CD4-positive, alpha-beta T cell (primary cell): ENCODE data around the gene MFF. TPM values are rescaled to one million over a fixed set of nuclear protein-coding genes. Genes with fewer than 3 reads are reported as not detected.

Source experiments
- ATAC-seq: fragments of 200-7000 bp; cut with Tn5 transposase; one replicate; pipeline ENCODE4 v1.10.0; 2022; ENCODE audit warnings: mild to moderate bottlenecking; ENCODE audit not compliant: poor library complexity
- CTCF ChIA-PET: fragments of 350-600 bp; sonication (Branson Sonifier 250); formaldehyde crosslinking; loops from one replicate; lab custom pipeline; 2021; ENCODE audit warnings: antibody characterized with exemption, inconsistent platforms; lab: Charles Lee
- POLR2A ChIA-PET: fragments of 350-600 bp; sonication (Branson Sonifier 250); formaldehyde crosslinking; loops from one replicate; lab custom pipeline; 2021; ENCODE audit warnings: antibody characterized with exemption, inconsistent platforms; lab: Charles Lee
- DNase-seq, 14 experiments: peaks; one replicate each; pipeline ENCODE4 v3.0.0-alpha.2; 2013 to 2020; ENCODE audit warnings: mixed read lengths in 2 of 14
- H3K27ac ChIP-seq, 2 donors: one replicate each; pipeline versions ENCODE4 v1.5.1 to v1.7.0; 2013; ENCODE audit warnings: low read length in 2 of 2, low read depth in 1 of 2, mild to moderate bottlenecking in 1 of 2
- H3K27me3 ChIP-seq, 2 experiments: 1 replicate in 1 of 2; 2 replicates in 1 of 2; pipeline versions ENCODE4 v1.6.1 to v1.7.0; 2013; ENCODE audit warnings: low read length in 2 of 2, control low read depth in 1 of 2, mild to moderate bottlenecking in 1 of 2, moderate library complexity in 1 of 2; ENCODE audit not compliant: insufficient read depth in 2 of 2, control insufficient read depth in 1 of 2
- H3K36me3 ChIP-seq: one replicate; pipeline ENCODE4 v1.6.1; 2013; ENCODE audit warnings: low read length, control low read depth; ENCODE audit not compliant: insufficient read depth
- H3K4me1 ChIP-seq: one replicate; pipeline ENCODE4 v1.6.1; 2013; ENCODE audit warnings: low read length, control low read depth; ENCODE audit not compliant: insufficient read depth
- H3K4me3 ChIP-seq: one replicate; pipeline ENCODE4 v1.5.1; 2013; ENCODE audit warnings: mild to moderate bottlenecking, low read length, moderate library complexity
- H3K9me3 ChIP-seq, 2 experiments: 1 replicate in 1 of 2; 2 replicates in 1 of 2; pipeline versions ENCODE4 v1.6.1 to v1.7.0; 2013; ENCODE audit warnings: low read length in 2 of 2, mild to moderate bottlenecking in 2 of 2, control low read depth in 1 of 2, moderate library complexity in 1 of 2; ENCODE audit not compliant: control insufficient read depth in 1 of 2, insufficient read depth in 1 of 2
- H3K27ac Mint-ChIP-seq: one replicate; pipeline ENCODE4 v1.8.0; 2020; ENCODE audit warnings: mixed read lengths
- H3K27me3 Mint-ChIP-seq: one replicate; pipeline ENCODE4 v1.8.0; 2021; ENCODE audit warnings: mixed read lengths
- H3K36me3 Mint-ChIP-seq: one replicate; pipeline ENCODE4 v1.8.0; 2021; ENCODE audit warnings: low read depth, mixed read lengths
- H3K4me1 Mint-ChIP-seq: one replicate; pipeline ENCODE4 v1.8.0; 2021; ENCODE audit warnings: low read depth, mixed read lengths
- H3K4me3 Mint-ChIP-seq: one replicate; pipeline ENCODE4 v1.8.0; 2020; ENCODE audit warnings: mild to moderate bottlenecking, mixed read lengths
- H3K9me3 Mint-ChIP-seq: one replicate; pipeline ENCODE4 v1.8.0; 2020; ENCODE audit warnings: mixed read lengths
- intact Hi-C, 2 experiments: fragments of 100-400 bp; cut with DNase I in 1 of 2; cut with micrococcal nuclease in 1 of 2; formaldehyde crosslinking; loops; one replicate each; pipeline versions ENCODE4 v1.15.1 to v1.9.0; 2023 to 2025; cut with DNase I, micrococcal nuclease
- total RNA-seq, 174 experiments: library from RNA in 2 of 174; stranded (reverse) in 2 of 174; gene quantifications; one replicate each; pipeline ENCODE4 v1.2.3 and lab custom pipeline; 2021 to 2026
- TF ChIP-seq, protein P1 (sequence below): fragments of 200-600 bp; IDR thresholded peaks from one replicate; pipeline ENCODE4 v1.8.0; 2022; ENCODE audit warnings: antibody characterized with exemption, mild to moderate bottlenecking

Gene MFF
- total RNA-seq, 2 experiments from 2014 or later: 46.9 to 51.8 TPM

DNA sequence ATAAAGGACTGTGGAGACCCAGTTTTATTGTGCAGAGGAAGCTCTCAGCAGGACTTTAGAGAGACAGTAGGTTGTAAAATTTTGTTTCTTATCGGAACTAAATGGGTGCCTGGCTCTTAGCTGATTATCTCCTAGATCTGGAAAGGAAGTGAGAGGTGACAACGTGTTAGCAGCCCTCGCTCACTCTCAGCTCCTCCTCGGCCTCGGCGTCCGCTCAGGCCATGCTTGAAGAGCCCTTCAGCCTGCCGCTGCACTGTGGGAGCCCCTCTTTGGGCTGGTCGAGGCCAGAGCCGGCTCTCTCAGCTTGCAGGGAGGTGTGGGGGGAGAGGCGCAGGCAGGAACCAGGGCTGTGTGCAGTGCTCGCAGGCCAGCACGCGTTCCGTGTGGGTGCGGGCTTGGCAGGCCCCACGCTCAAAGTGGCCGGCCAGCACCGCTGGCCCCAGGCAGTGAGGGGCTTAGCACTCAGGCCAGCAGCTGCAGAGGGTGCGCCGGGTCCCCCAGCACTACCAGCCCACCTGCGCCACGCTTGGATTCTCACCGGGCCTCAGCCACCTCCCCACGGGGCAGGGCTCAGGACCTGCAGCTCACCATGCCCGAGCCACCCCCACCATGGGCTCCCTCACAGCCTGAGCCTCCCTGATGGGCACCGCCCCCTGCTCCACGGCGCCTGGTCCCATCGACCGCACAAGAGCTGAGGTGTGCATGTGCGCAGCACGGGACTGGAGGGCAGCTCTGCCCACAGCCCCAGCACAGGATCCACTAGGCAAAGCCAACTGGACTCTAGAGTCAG, 4.6 kb upstream of the MFF start:
- DNase-seq: peak in 2 of 14 experiments; percentile 7 to 16
- H3K4me3 Mint-ChIP-seq: no peak overlapping the region
- TF ChIP-seq, protein P1, sequence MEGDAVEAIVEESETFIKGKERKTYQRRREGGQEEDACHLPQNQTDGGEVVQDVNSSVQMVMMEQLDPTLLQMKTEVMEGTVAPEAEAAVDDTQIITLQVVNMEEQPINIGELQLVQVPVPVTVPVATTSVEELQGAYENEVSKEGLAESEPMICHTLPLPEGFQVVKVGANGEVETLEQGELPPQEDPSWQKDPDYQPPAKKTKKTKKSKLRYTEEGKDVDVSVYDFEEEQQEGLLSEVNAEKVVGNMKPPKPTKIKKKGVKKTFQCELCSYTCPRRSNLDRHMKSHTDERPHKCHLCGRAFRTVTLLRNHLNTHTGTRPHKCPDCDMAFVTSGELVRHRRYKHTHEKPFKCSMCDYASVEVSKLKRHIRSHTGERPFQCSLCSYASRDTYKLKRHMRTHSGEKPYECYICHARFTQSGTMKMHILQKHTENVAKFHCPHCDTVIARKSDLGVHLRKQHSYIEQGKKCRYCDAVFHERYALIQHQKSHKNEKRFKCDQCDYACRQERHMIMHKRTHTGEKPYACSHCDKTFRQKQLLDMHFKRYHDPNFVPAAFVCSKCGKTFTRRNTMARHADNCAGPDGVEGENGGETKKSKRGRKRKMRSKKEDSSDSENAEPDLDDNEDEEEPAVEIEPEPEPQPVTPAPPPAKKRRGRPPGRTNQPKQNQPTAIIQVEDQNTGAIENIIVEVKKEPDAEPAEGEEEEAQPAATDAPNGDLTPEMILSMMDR: no peak
- H3K9me3 ChIP-seq: peaks cover 5 to 8% of the 10 kb centered on the region in 2 experiments
- H3K27ac Mint-ChIP-seq: no peak overlapping the region
- intact Hi-C loops: loop anchor here in 1 of 2 experiments (5.0 to 10.0 kb wide), 2 partner anchors 152 to 526 kb away; partner anchors contain the start of genes AGFG1 and IRS1
- POLR2A ChIA-PET: no interaction called here
- peaks cover 16% of the 10 kb centered on the region for H3K4me1 Mint-ChIP-seq
- peaks cover 13% of the 10 kb centered on the region for H3K36me3 Mint-ChIP-seq
- peaks cover 11% of the 10 kb centered on the region for H3K27me3 Mint-ChIP-seq
- CTCF ChIA-PET: no interaction called here
- H3K4me1 ChIP-seq: peaks cover 9% of the 10 kb centered on the region
- no peak overlapping the region for H3K27ac ChIP-seq
- H3K4me3 ChIP-seq: no peak overlapping the region
- ATAC-seq: no peak
- no peaks in the 10 kb centered on the region for H3K27me3 ChIP-seq
- H3K36me3 ChIP-seq: no peaks in the 10 kb centered on the region
- no peaks in the 10 kb centered on the region for H3K9me3 Mint-ChIP-seq

DNA sequence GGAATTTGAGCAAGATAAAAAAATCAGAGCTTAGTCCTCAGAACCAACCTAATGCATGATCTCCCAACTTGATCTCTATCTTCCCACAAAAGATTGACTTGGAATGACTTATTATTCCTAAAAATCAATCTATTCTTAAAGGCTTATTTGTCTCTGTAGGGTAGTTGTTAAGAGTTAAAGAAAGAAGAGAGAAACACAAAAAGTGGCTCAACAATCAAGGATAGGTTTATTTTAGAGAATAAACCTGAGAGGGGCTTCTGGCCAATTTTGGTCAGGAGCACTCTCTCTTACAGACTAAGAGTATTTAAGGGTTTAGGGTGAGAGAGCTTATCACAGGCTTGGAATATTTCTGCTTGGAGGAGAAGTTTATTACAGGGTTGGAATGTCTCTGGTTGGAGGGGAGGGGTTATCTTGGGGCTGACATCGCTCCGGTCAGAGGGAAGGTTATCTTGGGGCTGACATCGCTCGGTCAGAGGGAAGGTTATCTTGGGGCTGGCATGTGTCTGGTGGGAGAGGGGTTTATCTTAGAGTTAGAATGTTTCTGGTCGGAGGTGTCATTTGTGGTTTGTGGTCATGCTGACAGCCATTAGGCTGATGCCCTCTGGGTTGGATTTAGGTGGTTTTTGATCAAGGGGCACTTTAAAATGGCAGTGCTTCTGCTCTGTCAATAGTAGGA, 2.4 kb upstream of the MFF start:
- ATAC-seq: no peak

DNA sequence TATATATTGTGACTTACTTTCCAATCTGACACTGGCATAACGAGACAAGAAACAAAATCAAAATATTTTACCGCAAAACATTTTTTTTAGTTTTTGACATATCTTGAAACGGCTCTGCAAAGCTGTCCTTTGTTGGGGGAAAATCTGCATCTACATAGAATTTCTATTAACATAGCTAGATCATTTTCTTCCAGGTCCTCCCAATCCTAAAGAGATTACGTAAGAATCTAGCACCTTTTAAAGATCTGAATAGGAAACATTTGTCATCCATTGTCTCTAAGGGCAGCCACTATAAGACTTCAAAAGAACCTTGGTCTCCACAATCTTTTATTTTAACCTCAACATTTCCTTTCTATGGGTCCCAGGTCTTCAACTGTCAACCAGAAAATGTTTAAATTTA, 1.2 kb upstream of the MFF start:
- no peaks in the 10 kb centered on the region for H3K27me3 ChIP-seq

More for the DNA sequence above, 2.4 kb upstream of the MFF start:
- Histone ChIP-seq H3K27ac (no peak overlapping the region), H3K27me3 (no peaks in the 10 kb centered on the region), H3K4me1 (peaks cover 22% of the 10 kb centered on the region), H3K9me3 (peaks cover 3 to 8% of the 10 kb centered on the region in 2 experiments), H3K4me3 (no peak overlapping the region), H3K36me3 (no peaks in the 10 kb centered on the region)
- ChIA-PET POLR2A (no interaction called here), CTCF (no interaction called here)
- H3K4me3 Mint-ChIP-seq: peak overlapping the region; percentile 57
- H3K27me3 Mint-ChIP-seq: peaks cover 3% of the 10 kb centered on the region
- no peaks in the 10 kb centered on the region for H3K9me3 Mint-ChIP-seq
- H3K27ac Mint-ChIP-seq: no peak overlapping the region
- TF ChIP-seq, protein P1: no peak
- DNase-seq: peak in 1 of 14 experiments; percentile 8
- peaks cover 37% of the 10 kb centered on the region for H3K4me1 Mint-ChIP-seq
- intact Hi-C loops: loop anchor here in 1 of 2 experiments (5.0 to 10.0 kb wide), 2 partner anchors 150 to 528 kb away; partner anchors contain the start of genes AGFG1 and IRS1
- peaks cover 18% of the 10 kb centered on the region for H3K36me3 Mint-ChIP-seq

More for the DNA sequence above, 1.2 kb upstream of the MFF start:
- Histone ChIP-seq H3K4me3 (no peak overlapping the region), H3K4me1 (peaks cover 22% of the 10 kb centered on the region), H3K36me3 (peaks cover 4% of the 10 kb centered on the region), H3K27ac (no peak overlapping the region), H3K9me3 (peaks cover 0 to 8% of the 10 kb centered on the region in 2 experiments)
- ChIA-PET CTCF (no interaction called here), POLR2A (interaction anchor here (1.1 to 2.1 kb wide), 2 partner anchors 18 to 488 kb away, joined by 3 to 5 read pairs; partner anchors contain the start of gene RHBDD1)
- Mint-ChIP-seq H3K27ac (peak overlapping the region; percentile 92), H3K9me3 (no peaks in the 10 kb centered on the region), H3K4me3 (peak overlapping the region; percentile 94), H3K36me3 (peaks cover 22% of the 10 kb centered on the region), H3K27me3 (no peaks in the 10 kb centered on the region), H3K4me1 (peaks cover 48% of the 10 kb centered on the region)
- DNase-seq (no peak), ATAC-seq (no peak)
- intact Hi-C loops: loop anchor here in 1 of 2 experiments (5.0 to 10.0 kb wide), 2 partner anchors 148 to 529 kb away; partner anchors contain the start of genes AGFG1 and IRS1
- TF ChIP-seq, protein P1: no peak
